ENCODE data around the gene CFAP99. TPM values are rescaled to one million over a fixed set of nuclear protein-coding genes. Genes with fewer than 3 reads are reported as not detected.

The CFAP99 gene
- total and polyA plus RNA-seq, 2 donors (not counting 1 experiment from before 2014, with no cell fraction given): under 0.01 TPM; not detected in 1

GRCh38 chr4:2409381-2409783, 9.4 kb upstream of the CFAP99 start:
- Histone ChIP-seq H3K27me3 (ENCODE audit: control insufficient read depth, insufficient read depth, low read length) (no peaks in the 10 kb centered on the region), H2AFZ (ENCODE audit: low read length) (no peak overlapping the region), H3K4me1 (ENCODE audit: control insufficient read depth, extremely low read depth, insufficient read depth, low read length) (peaks cover 11% of the 10 kb centered on the region), H3K36me3 (ENCODE audit: control insufficient read depth, insufficient read depth, low read length) (no peaks in the 10 kb centered on the region), H3K9ac (ENCODE audit: insufficient read depth, low read length) (no peak overlapping the region), H4K20me1 (ENCODE audit: control insufficient read depth, extremely low read depth, insufficient read depth, low read length) (no peaks in the 10 kb centered on the region), H3K27ac (ENCODE audit: insufficient read depth, low read length) (no peak overlapping the region), H3K79me2 (ENCODE audit: control insufficient read depth, insufficient read depth, low read length) (peaks cover 12% of the 10 kb centered on the region), H3K4me3 (replicated peaks in 1 of 4; ENCODE audit: control extremely low read depth in 1 of 4, insufficient read depth in 1 of 4, low read depth in 3 of 4, low read length in 4 of 4) (no peak overlapping the region), H3K9me3 (ENCODE audit: control insufficient read depth, insufficient read depth, low read depth, low read length) (no peaks in the 10 kb centered on the region), H3K4me2 (ENCODE audit: extremely low read depth, insufficient read depth, low read length) (no peak overlapping the region)
- no peak for DNase-seq (ENCODE audit: low read depth in 2 of 2)
- TF ChIP-seq EZH2 (IDR thresholded peaks at IDR 0.05; ENCODE audit: low read length, missing control alignments): no peak
- TF ChIP-seq CTCF (conservative IDR thresholded peaks at IDR 0.05 in 1 of 2, IDR thresholded peaks at IDR 0.05 in 1 of 2; ENCODE audit: low read depth in 1 of 2, low read length in 2 of 2): no peak

GRCh38 chr4:2411786-2412510, 6.8 kb upstream of the CFAP99 start:
- Histone ChIP-seq H3K4me2 (ENCODE audit: extremely low read depth, insufficient read depth, low read length) (peak overlapping the region; percentile 80), H2AFZ (ENCODE audit: low read length) (no peak overlapping the region), H3K27ac (ENCODE audit: insufficient read depth, low read length) (peak overlapping the region; percentile 85), H4K20me1 (ENCODE audit: control insufficient read depth, extremely low read depth, insufficient read depth, low read length) (no peaks in the 10 kb centered on the region), H3K36me3 (ENCODE audit: control insufficient read depth, insufficient read depth, low read length) (no peaks in the 10 kb centered on the region), H3K9ac (ENCODE audit: insufficient read depth, low read length) (no peak overlapping the region), H3K27me3 (ENCODE audit: control insufficient read depth, insufficient read depth, low read length) (no peaks in the 10 kb centered on the region), H3K4me3 (replicated peaks in 1 of 4; ENCODE audit: control extremely low read depth in 1 of 4, insufficient read depth in 1 of 4, low read depth in 3 of 4, low read length in 4 of 4) (no peak overlapping the region), H3K9me3 (ENCODE audit: control insufficient read depth, insufficient read depth, low read depth, low read length) (no peaks in the 10 kb centered on the region), H3K4me1 (ENCODE audit: control insufficient read depth, extremely low read depth, insufficient read depth, low read length) (peaks cover 11% of the 10 kb centered on the region), H3K79me2 (ENCODE audit: control insufficient read depth, insufficient read depth, low read length) (peaks cover 15% of the 10 kb centered on the region)
- no peak for DNase-seq (ENCODE audit: low read depth in 2 of 2)
- TF ChIP-seq CTCF (conservative IDR thresholded peaks at IDR 0.05 in 1 of 2, IDR thresholded peaks at IDR 0.05 in 1 of 2; ENCODE audit: low read depth in 1 of 2, low read length in 2 of 2) (no peak), EZH2 (IDR thresholded peaks at IDR 0.05; ENCODE audit: low read length, missing control alignments) (no peak)

- no peak for TF ChIP-seq CTCF (conservative IDR thresholded peaks at IDR 0.05 in 1 of 2, IDR thresholded peaks at IDR 0.05 in 1 of 2; ENCODE audit: low read depth in 1 of 2, low read length in 2 of 2)
- no peak for TF ChIP-seq EZH2 (IDR thresholded peaks at IDR 0.05; ENCODE audit: low read length, missing control alignments)
- Histone ChIP-seq H3K27ac (ENCODE audit: insufficient read depth, low read length) (peak overlapping the region; percentile 85), H3K79me2 (ENCODE audit: control insufficient read depth, insufficient read depth, low read length) (peaks cover 15% of the 10 kb centered on the region), H3K27me3 (ENCODE audit: control insufficient read depth, insufficient read depth, low read length) (no peaks in the 10 kb centered on the region), H3K9me3 (ENCODE audit: control insufficient read depth, insufficient read depth, low read depth, low read length) (no peaks in the 10 kb centered on the region), H3K9ac (ENCODE audit: insufficient read depth, low read length) (peak overlapping the region; percentile 47), H4K20me1 (ENCODE audit: control insufficient read depth, extremely low read depth, insufficient read depth, low read length) (no peaks in the 10 kb centered on the region), H3K4me2 (ENCODE audit: extremely low read depth, insufficient read depth, low read length) (peak overlapping the region; percentile 80), H2AFZ (ENCODE audit: low read length) (peak overlapping the region; percentile 46), H3K36me3 (ENCODE audit: control insufficient read depth, insufficient read depth, low read length) (no peaks in the 10 kb centered on the region), H3K4me3 (replicated peaks in 1 of 4; ENCODE audit: control extremely low read depth in 1 of 4, insufficient read depth in 1 of 4, low read depth in 3 of 4, low read length in 4 of 4) (peak overlapping the region; percentile 23 to 40 (median 31)), H3K4me1 (ENCODE audit: control insufficient read depth, extremely low read depth, insufficient read depth, low read length) (peaks cover 11% of the 10 kb centered on the region)
- no peak for DNase-seq (ENCODE audit: low read depth in 2 of 2)
Measured at GRCh38 chr4:2412534-2412884, 6.2 kb upstream of the CFAP99 start.

Measured in fibroblast of lung (primary cell).